OCI-LY1 (cell line): ENCODE data around the gene XPO6.
"Not testable (repeated sequence)": the region's sequence is repeated elsewhere in the genome, so short reads cannot be mapped to it uniquely, and the experiment has no call there.

Source experiments
- H2AFZ ChIP-seq: fragments of 200-600 bp; sonication (generic), shearing (Covaris generic); 2 replicates; pipeline ENCODE4 v1.6.0; 2014; ENCODE audit warnings: antibody characterized with exemption, mild to moderate bottlenecking, low read length
- H3F3A ChIP-seq: fragments of 200-600 bp; sonication (generic), shearing (Covaris generic); 2 replicates; pipeline ENCODE4 v1.6.0; 2014; ENCODE audit warnings: mild to moderate bottlenecking, antibody characterized with exemption, low read length, moderate library complexity; ENCODE audit not compliant: insufficient read depth
- H3K27ac ChIP-seq: fragments of 200-600 bp; sonication (generic); 2 replicates; pipeline ENCODE4 v1.5.1; 2014; ENCODE audit warnings: low read length, mixed run types, mild to moderate bottlenecking, low read depth; ENCODE audit not compliant: poor library complexity, severe bottlenecking
- H3K27me3 ChIP-seq: fragments of 200-600 bp; sonication (generic); 2 replicates; pipeline ENCODE4 v1.6.0; 2014; ENCODE audit warnings: antibody characterized with exemption, mild to moderate bottlenecking, low read length, moderate library complexity; ENCODE audit not compliant: insufficient read depth
- H3K36me3 ChIP-seq: fragments of 200-600 bp; sonication (generic); 2 replicates; pipeline ENCODE4 v1.6.1; 2014; ENCODE audit warnings: mild to moderate bottlenecking, antibody characterized with exemption, low read length, moderate library complexity, mixed read lengths; ENCODE audit not compliant: insufficient read depth
- H3K4me1 ChIP-seq: fragments of 200-600 bp; sonication (generic); 2 replicates; pipeline ENCODE4 v1.5.1; 2014; ENCODE audit warnings: mild to moderate bottlenecking, low read length, moderate library complexity; ENCODE audit not compliant: insufficient read depth, severe bottlenecking
- H3K4me2 ChIP-seq: fragments of 200-600 bp; sonication (generic), shearing (Covaris generic); 2 replicates; pipeline ENCODE4 v1.6.1; 2014; ENCODE audit warnings: low read length
- H3K4me3 ChIP-seq: fragments of 200-600 bp; sonication (generic); 2 replicates; pipeline ENCODE4 v1.5.1; 2014; ENCODE audit warnings: low read length, low read depth, mild to moderate bottlenecking, mixed read lengths; ENCODE audit not compliant: poor library complexity, severe bottlenecking
- H3K79me2 ChIP-seq: fragments of 200-600 bp; shearing (Covaris generic); 2 replicates; pipeline ENCODE4 v1.6.1; 2016; ENCODE audit warnings: mixed run types, low read length, mixed read lengths; ENCODE audit not compliant: insufficient read depth
- H3K9ac ChIP-seq: fragments of 200-600 bp; sonication (generic), shearing (Covaris generic); 2 replicates; pipeline ENCODE4 v1.6.1; 2014; ENCODE audit warnings: mild to moderate bottlenecking, low read length, mixed read lengths
- H3K9me2 ChIP-seq: fragments of 200-600 bp; sonication (generic), shearing (Covaris generic); 2 replicates; pipeline ENCODE4 v1.6.1; 2014; ENCODE audit warnings: low read depth, mild to moderate bottlenecking, low read length, mixed read lengths
- H3K9me3 ChIP-seq: fragments of 200-600 bp; shearing (Covaris generic); 2 replicates; pipeline ENCODE4 v1.6.1; 2014; ENCODE audit warnings: low read length, mixed read lengths
- H4K20me1 ChIP-seq: fragments of 200-600 bp; sonication (generic), shearing (Covaris generic); 2 replicates; pipeline ENCODE4 v1.6.0; 2016; ENCODE audit warnings: mild to moderate bottlenecking, low read length; ENCODE audit not compliant: insufficient read depth
- EZH2 ChIP-seq: fragments of 200-600 bp; sonication (generic), shearing (Covaris generic); IDR thresholded peaks from 2 replicates; pipeline ENCODE4 v1.8.0; 2017; ENCODE audit warnings: borderline replicate concordance, mixed run types, mild to moderate bottlenecking, antibody characterized with exemption, low read length, moderate library complexity, mixed read lengths
- TF ChIP-seq, protein P1 (sequence below): fragments of 200-600 bp; sonication (generic), shearing (Covaris generic); IDR thresholded peaks from 2 replicates; pipeline ENCODE4 v1.5.1; 2017; ENCODE audit warnings: mild to moderate bottlenecking, antibody characterized with exemption, low read length, moderate library complexity, mixed read lengths

The XPO6 gene

DNA sequence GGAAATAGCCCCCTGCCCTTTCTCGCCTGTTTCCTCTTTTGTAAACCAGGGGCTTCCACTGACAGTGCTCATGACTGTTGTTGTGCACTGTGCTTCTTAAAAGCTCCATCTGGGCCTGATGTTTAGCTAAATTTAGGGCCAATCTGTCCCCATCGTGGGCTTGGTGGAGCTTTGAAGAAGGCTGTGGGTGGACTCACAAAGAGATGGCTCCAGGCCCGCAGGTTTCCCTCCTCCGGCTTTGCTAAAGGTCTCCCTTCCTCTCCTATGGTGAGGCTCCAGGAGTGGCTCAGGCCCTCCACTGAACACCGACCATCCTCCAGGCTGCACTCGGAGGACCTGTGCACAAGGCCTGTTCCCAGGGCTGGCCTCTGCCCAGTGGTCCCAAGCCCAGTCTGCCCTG lies 30.2 kb upstream of the XPO6 start:
- H3K27me3 ChIP-seq, result no peaks in the 10 kb centered on the region; the same call in 1 of the 2 replicates
- H3K9me2 ChIP-seq, result no peaks in the 10 kb centered on the region
- no peak overlapping the region for H3K27ac ChIP-seq
- H3K4me3 ChIP-seq, result no peak overlapping the region
- H3K9me3 ChIP-seq, result peaks cover 3% of the 10 kb centered on the region; the same call in 1 of the 2 replicates
- H3F3A ChIP-seq, result no peaks in the 10 kb centered on the region
- no peak for TF ChIP-seq EZH2
- H3K36me3 ChIP-seq, result no peaks in the 10 kb centered on the region
- no peak overlapping the region for H2AFZ ChIP-seq
- no peaks in the 10 kb centered on the region for H3K4me1 ChIP-seq
- H3K79me2 ChIP-seq, result no peaks in the 10 kb centered on the region
- H4K20me1 ChIP-seq, result no peaks in the 10 kb centered on the region
- H3K4me2 ChIP-seq, result no peak overlapping the region
- no peak overlapping the region for H3K9ac ChIP-seq

DNA sequence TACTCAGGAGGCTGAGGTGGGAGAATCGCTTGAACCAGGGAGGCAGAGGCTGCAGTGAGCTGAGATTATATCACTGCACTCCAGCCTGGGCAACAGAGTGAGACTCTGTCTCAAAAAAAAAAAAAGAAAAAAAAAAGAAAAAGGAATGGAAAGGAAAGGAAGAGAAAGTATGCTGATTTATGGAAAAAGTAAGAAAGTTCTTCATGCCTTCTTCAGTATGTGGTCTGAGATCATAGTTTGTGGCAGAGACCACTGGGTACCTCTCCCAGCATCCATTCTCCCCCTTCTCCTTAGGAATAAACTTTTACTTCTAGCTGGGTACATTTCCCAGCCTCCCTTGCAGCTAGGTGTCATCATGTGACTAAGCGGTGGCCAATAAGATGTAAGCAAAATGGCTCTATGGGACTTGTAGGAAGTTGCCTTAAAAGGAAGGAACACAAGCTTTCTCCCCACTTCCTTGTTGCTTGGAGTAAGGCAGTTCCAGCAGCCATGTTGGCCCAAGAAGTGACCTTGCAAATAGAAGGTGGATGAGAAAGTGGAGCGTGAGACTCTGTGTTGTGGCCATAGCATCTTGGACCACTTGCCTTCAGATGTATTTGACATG lies 26.1 kb upstream of the XPO6 start:
- H3K9me3 ChIP-seq, result peaks cover 3% of the 10 kb centered on the region; the same call in 1 of the 2 replicates
- no peaks in the 10 kb centered on the region for H3F3A ChIP-seq
- H3K9me2 ChIP-seq, result no peaks in the 10 kb centered on the region
- H3K9ac ChIP-seq, result no peak overlapping the region
- no peaks in the 10 kb centered on the region for H3K4me1 ChIP-seq
- H3K36me3 ChIP-seq, result no peaks in the 10 kb centered on the region
- no peak overlapping the region for H3K27ac ChIP-seq
- no peaks in the 10 kb centered on the region for H4K20me1 ChIP-seq
- H2AFZ ChIP-seq, result no peak overlapping the region
- H3K79me2 ChIP-seq, result no peaks in the 10 kb centered on the region
- no peak overlapping the region for H3K4me2 ChIP-seq
- TF ChIP-seq EZH2, result no peak
- TF ChIP-seq, protein P1, sequence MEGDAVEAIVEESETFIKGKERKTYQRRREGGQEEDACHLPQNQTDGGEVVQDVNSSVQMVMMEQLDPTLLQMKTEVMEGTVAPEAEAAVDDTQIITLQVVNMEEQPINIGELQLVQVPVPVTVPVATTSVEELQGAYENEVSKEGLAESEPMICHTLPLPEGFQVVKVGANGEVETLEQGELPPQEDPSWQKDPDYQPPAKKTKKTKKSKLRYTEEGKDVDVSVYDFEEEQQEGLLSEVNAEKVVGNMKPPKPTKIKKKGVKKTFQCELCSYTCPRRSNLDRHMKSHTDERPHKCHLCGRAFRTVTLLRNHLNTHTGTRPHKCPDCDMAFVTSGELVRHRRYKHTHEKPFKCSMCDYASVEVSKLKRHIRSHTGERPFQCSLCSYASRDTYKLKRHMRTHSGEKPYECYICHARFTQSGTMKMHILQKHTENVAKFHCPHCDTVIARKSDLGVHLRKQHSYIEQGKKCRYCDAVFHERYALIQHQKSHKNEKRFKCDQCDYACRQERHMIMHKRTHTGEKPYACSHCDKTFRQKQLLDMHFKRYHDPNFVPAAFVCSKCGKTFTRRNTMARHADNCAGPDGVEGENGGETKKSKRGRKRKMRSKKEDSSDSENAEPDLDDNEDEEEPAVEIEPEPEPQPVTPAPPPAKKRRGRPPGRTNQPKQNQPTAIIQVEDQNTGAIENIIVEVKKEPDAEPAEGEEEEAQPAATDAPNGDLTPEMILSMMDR, result no peak
- H3K27me3 ChIP-seq, result no peaks in the 10 kb centered on the region
- no peak overlapping the region for H3K4me3 ChIP-seq

DNA sequence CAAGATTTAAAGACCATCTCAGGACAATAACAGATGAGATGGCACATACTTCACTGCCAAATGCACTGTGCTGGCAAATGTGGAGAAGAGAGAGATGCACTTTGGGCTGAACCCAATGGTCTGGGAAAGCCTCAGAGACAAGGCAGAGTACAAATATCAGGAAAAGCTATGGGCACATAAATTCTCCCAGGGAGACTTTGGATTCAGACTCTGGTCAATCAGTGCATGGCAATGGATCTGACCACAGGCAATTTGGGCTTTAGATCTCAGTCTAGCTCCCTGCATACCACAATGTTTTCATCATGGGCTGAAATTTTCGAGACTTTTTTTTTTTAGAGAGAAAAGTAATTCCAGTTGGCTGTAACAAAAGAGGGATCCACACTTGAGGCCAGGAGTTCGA lies 20.0 kb upstream of the XPO6 start:
- H3K79me2 ChIP-seq, result no peaks in the 10 kb centered on the region
- no peaks in the 10 kb centered on the region for H3K36me3 ChIP-seq
- no peaks in the 10 kb centered on the region for H3K27me3 ChIP-seq
- H2AFZ ChIP-seq, result no peak overlapping the region
- H3K9me2 ChIP-seq, result no peaks in the 10 kb centered on the region
- no peaks in the 10 kb centered on the region for H3K4me1 ChIP-seq
- no peaks in the 10 kb centered on the region for H3K9me3 ChIP-seq
- no peak overlapping the region for H3K4me3 ChIP-seq
- no peak overlapping the region for H3K4me2 ChIP-seq
- H3K9ac ChIP-seq, result no peak overlapping the region
- no peak overlapping the region for H3K27ac ChIP-seq
- H3F3A ChIP-seq, result no peaks in the 10 kb centered on the region
- TF ChIP-seq, protein P1, result no peak
- TF ChIP-seq EZH2, result no peak
- no peaks in the 10 kb centered on the region for H4K20me1 ChIP-seq

DNA sequence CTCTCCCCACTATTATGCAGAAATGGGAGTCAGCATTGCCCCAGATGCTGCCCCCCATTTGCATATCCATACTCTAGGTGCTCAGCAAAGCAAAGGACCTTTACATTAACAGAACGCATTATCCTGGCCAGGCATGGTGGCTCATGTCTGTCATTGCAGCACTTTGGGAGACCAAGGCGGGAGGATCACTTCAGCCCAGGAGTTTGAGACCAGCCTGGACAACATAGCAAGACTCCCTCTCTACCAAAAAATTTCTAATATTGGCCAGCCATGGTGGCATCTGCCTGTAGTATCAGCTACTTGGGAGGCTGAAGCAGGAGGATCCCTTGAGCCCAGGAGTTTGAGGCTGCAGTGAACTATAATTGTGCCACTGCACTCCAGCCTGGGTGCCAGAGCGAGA lies 12.1 kb upstream of the XPO6 start:
- not testable (repeated sequence) for H3K27me3 ChIP-seq, H2AFZ ChIP-seq, H3K36me3 ChIP-seq, H3K27ac ChIP-seq, H3K9me3 ChIP-seq, H4K20me1 ChIP-seq, H3K4me2 ChIP-seq, H3K4me1 ChIP-seq, H3K9ac ChIP-seq, H3K9me2 ChIP-seq, H3F3A ChIP-seq, H3K4me3 ChIP-seq, H3K79me2 ChIP-seq

DNA sequence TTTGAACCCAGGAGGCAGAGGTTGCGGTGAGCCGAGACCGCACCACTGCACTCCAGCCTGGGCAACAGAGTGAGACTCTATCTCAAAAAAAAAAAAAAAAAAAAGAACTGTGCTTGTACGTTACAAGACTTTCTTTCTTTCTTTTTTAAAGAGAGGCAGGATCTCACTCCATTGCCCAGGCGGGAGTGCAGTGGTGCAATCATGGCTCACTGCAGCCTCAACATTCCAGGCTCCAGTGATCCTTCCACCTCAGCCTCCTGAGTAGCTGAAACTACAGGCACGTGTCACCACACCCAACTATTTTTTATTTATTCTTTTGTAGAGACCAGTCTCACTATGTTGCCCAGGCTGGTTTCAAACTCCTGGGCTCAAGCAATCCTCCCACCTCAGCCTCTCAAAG lies 8.0 kb upstream of the XPO6 start:
- H3K79me2 ChIP-seq, H3K9ac ChIP-seq, H3K9me2 ChIP-seq, H3F3A ChIP-seq, H3K4me3 ChIP-seq, H3K27me3 ChIP-seq, H3K4me1 ChIP-seq, H3K9me3 ChIP-seq, H3K27ac ChIP-seq, H4K20me1 ChIP-seq, H2AFZ ChIP-seq, H3K4me2 ChIP-seq, H3K36me3 ChIP-seq: not testable (repeated sequence)
